Effector memory CD8-positive, alpha-beta T cell (primary cell): Measurements from ENCODE around the gene NEDD9.

ENCODE experiments used
- ATAC-seq: fragments of 150-1000 bp; cut with Tn5 transposase; replicated peaks from 2 replicates; pipeline ENCODE4 v1.10.0; 2021; ENCODE audit warnings: mild to moderate bottlenecking, moderate library complexity
- DNase-seq, 3 experiments: peaks; one replicate each; pipeline ENCODE4 v3.0.0; 2021
- H3K27ac Mint-ChIP-seq, 2 donors: one replicate each; pipeline ENCODE4 v1.8.0; 2022; ENCODE audit warnings: mild to moderate bottlenecking in 2 of 2, mixed read lengths in 2 of 2, moderate library complexity in 2 of 2
- H3K27me3 Mint-ChIP-seq, 2 donors: one replicate each; pipeline ENCODE4 v1.8.0; 2022; ENCODE audit warnings: mixed read lengths in 2 of 2
- H3K36me3 Mint-ChIP-seq: one replicate; pipeline ENCODE4 v1.8.0; 2022; ENCODE audit warnings: mild to moderate bottlenecking, moderate library complexity, mixed read lengths; ENCODE audit not compliant: insufficient read depth
- H3K4me1 Mint-ChIP-seq, 2 donors: one replicate each; pipeline ENCODE4 v1.8.0; 2022; ENCODE audit warnings: low read depth in 2 of 2, mixed read lengths in 2 of 2
- H3K4me3 Mint-ChIP-seq, 2 donors: one replicate each; pipeline ENCODE4 v1.8.0; 2022; ENCODE audit warnings: mild to moderate bottlenecking in 2 of 2, mixed read lengths in 2 of 2, moderate library complexity in 2 of 2
- H3K9me3 Mint-ChIP-seq, 2 donors: one replicate each; pipeline ENCODE4 v1.8.0; 2022; ENCODE audit warnings: mixed read lengths in 2 of 2

The NEDD9 gene

DNA sequence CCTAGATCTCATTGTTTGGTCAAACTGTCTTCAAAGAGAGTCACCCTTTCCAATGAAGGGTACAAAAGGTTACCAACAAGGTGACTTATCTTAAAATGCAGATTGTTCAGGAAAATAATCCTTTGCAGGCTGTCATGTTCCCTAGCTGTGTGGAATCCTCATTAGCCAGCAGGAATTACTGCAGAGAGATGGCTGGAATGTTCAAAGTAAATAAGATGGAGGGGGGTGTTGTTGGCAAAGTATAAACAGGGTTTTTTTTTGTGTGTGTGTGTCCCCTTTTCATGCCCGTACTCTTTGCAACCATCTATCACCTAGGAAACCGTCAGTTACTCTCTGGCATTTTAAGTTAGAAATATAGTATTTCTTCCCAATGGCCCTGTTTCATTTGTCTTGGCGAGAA is 6.5 kb downstream of the NEDD9 start:
- ATAC-seq (no peak), DNase-seq (no peak)
- Mint-ChIP-seq H3K9me3 (no peaks in the 10 kb centered on the region), H3K4me1 (peaks cover 49 to 80% of the 10 kb centered on the region in 2 donors), H3K27ac (peak overlapping the region; percentile 95 to 96), H3K27me3 (no peaks in the 10 kb centered on the region), H3K4me3 (peak overlapping the region; percentile 79 to 89), H3K36me3 (peaks cover 26% of the 10 kb centered on the region)

DNA sequence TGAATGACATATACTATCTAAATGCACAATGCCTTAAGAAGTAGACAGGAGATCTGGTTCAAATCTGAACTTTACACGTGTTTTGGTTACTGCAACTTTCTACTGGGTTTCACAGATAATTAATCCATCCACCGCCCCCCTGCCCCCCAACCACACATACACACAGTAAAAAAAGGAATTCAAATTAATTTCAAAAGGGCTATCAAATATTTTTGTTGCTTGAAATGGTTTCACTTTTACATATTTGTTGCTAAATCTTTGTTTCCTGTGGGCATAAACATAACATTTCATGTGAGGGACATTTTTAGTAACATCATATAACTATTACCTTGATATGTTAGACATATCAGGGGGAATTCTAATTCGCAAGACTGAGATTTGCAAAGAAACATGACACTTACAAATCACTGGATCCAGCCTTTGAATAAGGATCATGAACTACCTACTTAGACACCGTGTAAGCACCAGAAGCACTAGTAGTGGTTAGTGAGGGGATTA is 7.5 kb downstream of the NEDD9 start:
- H3K9me3 Mint-ChIP-seq: no peaks in the 10 kb centered on the region
- H3K4me3 Mint-ChIP-seq: peak overlapping the region; percentile 79 to 89
- H3K27ac Mint-ChIP-seq: peak overlapping the region; percentile 95 to 96
- peaks cover 44 to 80% of the 10 kb centered on the region in 2 donors for H3K4me1 Mint-ChIP-seq
- ATAC-seq (peak; percentile 34), DNase-seq (no peak)
- no peaks in the 10 kb centered on the region for H3K27me3 Mint-ChIP-seq
- peaks cover 33% of the 10 kb centered on the region for H3K36me3 Mint-ChIP-seq

DNA sequence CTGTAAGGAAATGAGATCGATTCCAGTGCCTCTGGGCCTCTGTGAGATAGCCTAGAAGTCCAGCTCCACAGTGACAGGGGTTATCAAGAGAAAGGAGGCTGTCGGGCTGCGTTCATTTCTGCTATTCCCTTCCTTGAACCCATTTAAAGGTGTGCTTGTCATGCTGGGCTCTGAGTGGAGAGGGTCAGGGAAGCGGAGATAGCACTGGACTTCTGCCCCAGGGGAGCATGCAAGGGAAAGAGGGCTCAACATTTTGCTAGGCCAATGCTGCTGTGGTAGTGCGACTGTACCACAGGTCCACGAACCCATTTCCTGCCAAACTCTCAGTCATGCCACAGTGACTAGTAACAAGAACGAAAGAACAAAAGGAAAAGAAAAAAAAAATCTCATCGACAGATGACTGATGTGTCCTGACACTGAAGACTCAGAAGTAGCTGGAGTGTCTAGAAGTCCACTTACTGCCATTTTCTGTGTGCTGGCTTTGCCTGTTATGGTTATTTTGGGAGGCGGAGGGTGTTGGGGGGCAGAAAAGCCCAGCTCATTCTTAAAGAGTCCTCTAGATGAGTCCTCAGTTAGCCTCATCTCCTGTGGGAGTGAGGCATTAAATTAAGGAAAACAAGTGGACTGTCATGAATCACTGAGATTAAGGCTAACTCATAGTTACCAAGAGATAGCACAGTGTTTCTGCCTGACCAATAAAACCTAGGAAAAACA is 8.1 kb downstream of the NEDD9 start:
- Mint-ChIP-seq H3K9me3 (no peaks in the 10 kb centered on the region), H3K4me1 (peaks cover 44 to 80% of the 10 kb centered on the region in 2 donors)
- peak; percentile 30 to 46 (median 36) for DNase-seq

DNA sequence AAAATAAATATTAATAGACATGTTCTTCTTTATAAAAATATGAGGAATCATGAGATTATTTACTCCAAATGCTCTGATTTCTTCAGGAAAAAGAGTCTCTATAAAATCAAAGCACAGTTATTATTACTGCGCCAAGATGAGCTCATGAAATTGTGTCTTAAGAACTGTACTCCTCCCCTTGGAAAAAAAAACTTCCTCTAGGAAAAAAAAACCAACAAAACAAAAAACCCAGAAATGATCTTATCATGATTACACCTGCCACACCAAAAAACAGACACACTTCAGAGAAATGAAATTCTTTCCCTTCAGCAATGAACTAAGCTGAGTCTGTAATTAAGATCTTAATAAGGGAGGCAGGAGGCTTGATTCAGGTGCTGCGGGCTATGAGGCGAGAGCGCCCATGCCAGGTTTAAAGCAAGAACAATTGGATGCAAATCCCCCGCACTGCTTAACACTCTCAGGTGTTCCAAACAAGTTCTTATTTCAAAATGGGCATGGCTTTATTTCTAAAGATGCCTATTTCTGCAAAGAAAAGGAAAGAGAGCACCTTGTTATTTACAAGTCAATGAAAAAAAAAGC is 9.1 kb downstream of the NEDD9 start:
- Mint-ChIP-seq H3K4me3 (peak overlapping the region; percentile 79 to 89), H3K4me1 (peaks cover 48 to 85% of the 10 kb centered on the region in 2 donors), H3K36me3 (peaks cover 33% of the 10 kb centered on the region), H3K27me3 (no peaks in the 10 kb centered on the region), H3K9me3 (no peaks in the 10 kb centered on the region), H3K27ac (peak overlapping the region; percentile 95 to 96)
- ATAC-seq (no peak), DNase-seq (no peak)

More for the DNA sequence above, 8.1 kb downstream of the NEDD9 start:
- peak overlapping the region; percentile 95 to 96 for H3K27ac Mint-ChIP-seq
- H3K27me3 Mint-ChIP-seq: no peaks in the 10 kb centered on the region
- peak; percentile 87 for ATAC-seq
- peaks cover 33% of the 10 kb centered on the region for H3K36me3 Mint-ChIP-seq
- H3K4me3 Mint-ChIP-seq: peak overlapping the region; percentile 79 to 89

DNA sequence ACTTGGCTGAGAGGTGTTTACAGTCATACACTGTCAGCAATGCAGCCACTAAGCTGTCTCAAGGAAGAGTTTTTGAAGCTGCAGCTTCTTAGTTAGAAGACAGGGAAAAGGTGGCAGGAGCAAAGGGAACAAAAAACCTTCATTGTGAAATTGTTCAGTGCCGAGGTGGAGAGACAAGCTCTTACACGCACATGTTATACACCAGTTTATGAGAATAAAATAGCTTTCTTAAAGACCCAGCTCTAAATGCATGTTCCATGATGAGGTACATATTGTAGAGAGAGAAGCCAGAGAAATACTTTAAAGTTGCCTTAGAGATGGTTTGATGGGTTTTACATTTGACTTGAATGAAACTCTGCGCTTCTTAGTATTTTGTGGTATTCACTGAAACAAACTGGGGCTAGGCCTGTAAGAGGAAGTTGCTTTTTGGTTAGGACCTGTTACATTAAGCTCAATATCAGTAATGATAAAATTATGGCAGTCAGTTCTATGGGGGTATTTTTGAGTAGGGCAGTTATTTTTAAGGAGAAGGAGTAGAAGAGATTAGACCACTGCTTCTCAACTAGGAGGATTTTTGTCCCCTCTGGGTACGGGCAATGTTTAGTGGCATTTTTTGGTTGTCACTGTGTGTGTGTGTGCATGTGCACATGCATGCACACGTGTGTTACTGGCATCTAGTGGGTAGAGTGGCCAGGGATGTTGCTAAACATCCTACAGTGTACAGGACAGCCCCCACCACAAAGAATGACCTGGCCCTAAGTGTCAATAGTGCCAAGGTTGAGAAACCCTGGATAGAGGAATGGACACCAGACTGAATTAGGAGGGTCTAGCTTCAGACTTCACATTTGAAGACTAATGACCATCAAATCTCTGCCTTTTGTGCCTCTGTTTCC is 9.8 kb downstream of the NEDD9 start:
- H3K27ac Mint-ChIP-seq: peak overlapping the region; percentile 95 to 96
- peak overlapping the region; percentile 42 to 62 for H3K4me3 Mint-ChIP-seq
- H3K27me3 Mint-ChIP-seq: no peaks in the 10 kb centered on the region
- no peaks in the 10 kb centered on the region for H3K9me3 Mint-ChIP-seq
- H3K4me1 Mint-ChIP-seq: peaks cover 53 to 85% of the 10 kb centered on the region in 2 donors
- peak; percentile 38 for ATAC-seq
- H3K36me3 Mint-ChIP-seq: peaks cover 33% of the 10 kb centered on the region
- DNase-seq: no peak

DNA sequence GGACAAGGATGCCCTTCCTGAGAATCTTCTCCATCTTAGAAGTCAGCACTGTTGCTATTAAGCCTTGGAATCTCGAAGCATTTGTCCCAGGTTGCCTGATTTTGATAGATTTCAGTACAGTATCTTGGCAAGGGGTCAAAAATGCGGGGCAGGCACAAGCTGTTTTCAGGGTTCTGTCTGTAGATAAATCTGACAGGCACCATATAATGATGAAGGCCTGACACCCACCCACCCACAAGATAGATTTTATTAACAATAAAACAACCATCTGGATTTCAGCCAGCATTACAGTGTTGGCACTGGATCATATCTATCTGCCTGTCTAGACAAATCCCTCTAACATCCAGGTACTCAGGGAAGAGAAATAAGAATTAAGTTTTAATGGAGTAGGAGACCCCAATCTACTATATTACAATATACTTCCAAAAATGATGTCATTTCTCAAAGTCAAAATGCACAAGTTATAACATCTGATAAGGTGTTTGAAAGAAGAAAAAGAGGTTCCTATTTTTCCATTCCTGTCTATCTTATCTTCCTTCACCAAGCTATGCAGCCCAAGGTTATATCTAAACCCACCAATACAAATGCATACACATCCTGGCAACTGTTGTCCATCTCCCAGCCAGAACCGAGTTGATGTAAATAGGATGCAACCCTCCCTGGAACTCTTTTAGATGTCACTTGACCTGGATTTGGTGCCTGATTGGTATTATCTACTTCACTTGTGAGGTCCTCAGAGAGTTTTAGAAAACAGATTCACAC is 10.7 kb downstream of the NEDD9 start:
- ATAC-seq: no peak

DNA sequence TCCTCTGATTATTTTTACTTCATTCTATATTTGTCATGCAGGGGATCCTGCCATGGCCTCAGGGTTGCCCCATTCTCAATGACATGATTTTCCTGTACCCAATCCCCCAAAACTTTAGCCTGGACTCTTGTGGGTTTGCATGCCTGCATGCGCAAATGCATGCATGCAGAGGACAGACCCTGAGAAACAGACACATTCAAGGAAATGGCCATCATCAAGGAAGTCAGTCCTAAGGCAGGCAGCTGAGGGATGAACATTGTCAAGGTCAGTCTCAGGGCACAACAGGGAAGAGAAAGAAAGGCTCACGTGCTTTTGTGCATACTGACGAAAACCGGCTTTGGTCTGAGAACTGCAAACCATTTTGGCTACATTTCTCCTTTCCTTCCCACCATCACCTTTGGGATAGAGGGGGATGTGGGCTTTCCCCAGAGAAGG is 13.1 kb downstream of the NEDD9 start:
- Mint-ChIP-seq H3K27ac (no peak overlapping the region), H3K9me3 (no peaks in the 10 kb centered on the region), H3K4me3 (no peak overlapping the region), H3K27me3 (no peaks in the 10 kb centered on the region), H3K4me1 (peaks cover 50 to 79% of the 10 kb centered on the region in 2 donors), H3K36me3 (peaks cover 26% of the 10 kb centered on the region)
- ATAC-seq (no peak), DNase-seq (no peak)

More for the DNA sequence above, 10.7 kb downstream of the NEDD9 start:
- H3K9me3 Mint-ChIP-seq: no peaks in the 10 kb centered on the region
- peak overlapping the region; percentile 95 to 96 for H3K27ac Mint-ChIP-seq
- DNase-seq: no peak
- H3K4me1 Mint-ChIP-seq: peaks cover 53 to 83% of the 10 kb centered on the region in 2 donors
- H3K27me3 Mint-ChIP-seq: no peaks in the 10 kb centered on the region
- H3K4me3 Mint-ChIP-seq: peak overlapping the region; percentile 42 to 62
- H3K36me3 Mint-ChIP-seq: peaks cover 35% of the 10 kb centered on the region

DNA sequence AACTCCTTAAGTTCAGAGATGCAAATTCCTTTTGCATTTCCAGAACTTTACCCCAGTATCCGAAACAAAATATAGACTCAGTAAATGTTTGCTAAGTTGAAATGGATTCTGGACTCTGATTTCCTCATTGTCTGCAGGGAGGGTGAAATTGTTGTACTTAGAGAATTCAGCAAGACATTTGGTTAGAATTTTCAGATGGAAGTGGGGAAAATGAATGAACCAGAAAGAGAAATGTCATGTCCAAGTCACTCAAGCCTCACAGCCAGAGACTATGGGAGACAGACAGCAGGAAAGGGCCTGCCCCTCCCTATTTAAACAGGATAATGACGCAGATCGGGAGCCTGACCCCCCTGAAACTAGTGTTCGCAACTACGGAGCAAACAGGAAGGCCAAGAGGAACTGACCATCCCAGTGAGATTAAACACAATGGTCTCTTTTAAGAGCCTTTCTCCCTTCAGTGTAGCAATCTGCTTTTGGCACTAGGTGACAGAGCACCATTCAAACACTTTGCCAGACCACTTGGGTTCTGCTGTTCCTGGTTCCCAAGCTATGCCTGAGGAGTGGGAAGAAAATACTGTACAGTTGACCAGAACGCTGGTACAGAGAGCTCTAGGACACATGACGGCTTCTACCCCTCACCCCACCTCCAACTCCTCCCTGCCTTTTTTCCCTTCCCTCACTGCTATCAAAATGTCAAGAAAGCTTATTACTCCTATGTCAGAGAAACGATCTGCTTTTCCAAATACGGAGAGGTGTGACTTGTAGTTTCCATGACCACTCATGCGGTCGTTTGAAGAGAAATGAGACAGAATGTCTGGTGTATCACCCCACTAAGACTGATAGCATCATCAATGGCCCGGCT is 13.7 kb downstream of the NEDD9 start:
- Mint-ChIP-seq H3K36me3 (peaks cover 21% of the 10 kb centered on the region), H3K4me1 (peaks cover 44 to 75% of the 10 kb centered on the region in 2 donors), H3K27me3 (no peaks in the 10 kb centered on the region), H3K4me3 (peak overlapping the region in 1 of 2 donors; percentile 13), H3K9me3 (no peaks in the 10 kb centered on the region), H3K27ac (peak overlapping the region in 1 of 2 donors; percentile 49)
- DNase-seq (no peak), ATAC-seq (no peak)

DNA sequence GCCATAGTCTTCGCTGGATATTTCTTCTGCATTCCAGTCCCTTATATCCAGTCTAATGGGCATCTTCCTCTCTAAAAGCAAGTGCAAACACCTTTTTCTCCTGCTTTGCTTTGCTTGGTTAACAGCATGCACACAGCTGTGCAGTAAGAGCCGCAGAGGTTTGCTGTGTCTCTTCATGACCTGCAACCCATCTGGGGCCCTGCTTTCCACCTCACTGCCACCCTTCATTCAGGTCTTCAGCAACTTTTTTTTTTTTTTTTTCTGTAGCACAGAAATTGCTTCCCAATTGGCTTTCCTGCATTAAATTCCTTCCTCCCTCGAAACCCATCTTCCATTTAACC is 14.4 kb downstream of the NEDD9 start:
- H3K27ac Mint-ChIP-seq: peak overlapping the region; percentile 12 to 49
- no peaks in the 10 kb centered on the region for H3K27me3 Mint-ChIP-seq
- no peaks in the 10 kb centered on the region for H3K9me3 Mint-ChIP-seq
- peak overlapping the region in 1 of 2 donors; percentile 13 for H3K4me3 Mint-ChIP-seq
- peaks cover 41 to 73% of the 10 kb centered on the region in 2 donors for H3K4me1 Mint-ChIP-seq
- ATAC-seq (no peak), DNase-seq (no peak)
- peaks cover 22% of the 10 kb centered on the region for H3K36me3 Mint-ChIP-seq

DNA sequence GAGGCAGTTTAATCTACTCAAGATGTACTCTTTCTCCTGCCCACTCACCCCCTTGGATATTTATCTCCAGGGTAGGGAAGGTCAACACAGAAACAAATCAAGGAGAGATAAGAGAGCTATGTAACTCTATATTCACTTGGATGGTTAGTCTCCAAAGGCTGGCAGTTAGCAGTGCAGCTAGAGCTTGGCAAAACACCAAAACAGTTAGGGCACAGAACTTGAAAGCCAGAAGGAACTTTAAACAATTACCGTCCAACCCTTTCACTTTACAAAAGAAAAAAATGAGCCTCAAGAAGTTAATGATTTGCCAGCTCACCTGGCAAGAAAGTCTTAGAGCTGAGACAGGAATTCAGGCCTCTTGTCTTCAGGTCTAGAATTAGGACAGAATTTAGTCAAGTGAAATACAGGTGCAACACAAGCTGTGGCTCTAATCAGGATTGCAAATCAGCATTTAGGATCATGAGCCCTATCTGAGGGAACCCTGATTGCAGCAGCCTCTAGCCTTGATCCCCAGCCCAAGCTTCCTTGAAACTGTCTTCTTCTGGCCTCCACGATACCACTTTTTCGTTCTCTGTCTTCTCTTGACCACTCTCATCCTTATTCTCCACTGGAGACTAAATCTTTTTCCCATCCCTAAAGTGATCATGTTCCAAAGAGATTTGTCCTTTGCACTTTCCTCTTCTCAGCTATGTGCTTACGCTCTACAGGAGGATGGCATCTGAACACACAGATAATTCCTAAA is 14.9 kb downstream of the NEDD9 start:
- no peaks in the 10 kb centered on the region for H3K27me3 Mint-ChIP-seq
- no peaks in the 10 kb centered on the region for H3K9me3 Mint-ChIP-seq
- H3K27ac Mint-ChIP-seq: peak overlapping the region; percentile 10 to 12
- peak overlapping the region in 1 of 2 donors; percentile 13 for H3K4me3 Mint-ChIP-seq
- H3K36me3 Mint-ChIP-seq: peaks cover 27% of the 10 kb centered on the region
- no peak for ATAC-seq
- H3K4me1 Mint-ChIP-seq: peaks cover 39 to 74% of the 10 kb centered on the region in 2 donors
- no peak for DNase-seq

DNA sequence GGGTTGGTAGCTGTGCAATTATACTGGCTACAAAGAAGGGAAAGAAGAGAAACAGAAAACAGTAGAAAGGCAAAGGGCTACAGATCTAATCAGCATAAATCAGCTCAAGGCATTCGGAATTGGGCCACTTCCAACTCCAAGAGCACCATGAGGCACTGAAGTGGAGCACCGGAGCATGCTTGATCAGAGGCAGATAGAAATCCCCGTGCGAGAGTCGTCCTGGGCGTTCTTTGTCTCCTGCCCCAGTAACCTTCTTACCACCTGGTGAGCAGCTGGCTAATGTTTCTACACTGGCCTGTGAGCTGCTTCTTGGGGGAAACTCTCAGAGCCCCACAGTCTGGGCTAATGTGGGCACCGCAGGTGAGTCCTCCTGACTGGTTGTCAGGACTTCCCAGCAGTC is 16.7 kb downstream of the NEDD9 start:
- H3K4me1 Mint-ChIP-seq: peaks cover 44 to 71% of the 10 kb centered on the region in 2 donors
- no peak overlapping the region for H3K27ac Mint-ChIP-seq

More for the DNA sequence above, 16.7 kb downstream of the NEDD9 start:
- Mint-ChIP-seq H3K36me3 (peaks cover 24% of the 10 kb centered on the region), H3K4me3 (no peak overlapping the region), H3K27me3 (no peaks in the 10 kb centered on the region), H3K9me3 (no peaks in the 10 kb centered on the region)
- no peak for ATAC-seq
- no peak for DNase-seq
